Trophoblast cell (in vitro differentiated cells and primary cell): Measurements from ENCODE around the gene HDAC7.

ENCODE experiments used
- DNase-seq, 2 donors: peaks; one replicate each; pipeline ENCODE4 v3.0.0-alpha.2; 2016
- H2AFZ ChIP-seq: 2 replicates; pipeline ENCODE4 v1.6.1; 2013; ENCODE audit warnings: low read length, moderate library complexity, mild to moderate bottlenecking; ENCODE audit not compliant: insufficient read depth, poor library complexity
- H2AK5ac ChIP-seq: 2 replicates; pipeline ENCODE4 v1.6.1; 2013; ENCODE audit warnings: mild to moderate bottlenecking, low read length
- H2BK120ac ChIP-seq: 2 replicates; pipeline ENCODE4 v1.6.1; 2013; ENCODE audit warnings: low read length, mild to moderate bottlenecking, moderate library complexity; ENCODE audit not compliant: insufficient read depth, poor library complexity
- H2BK12ac ChIP-seq: 2 replicates; pipeline ENCODE4 v1.6.1; 2013; ENCODE audit warnings: mild to moderate bottlenecking, low read length, moderate library complexity
- H2BK5ac ChIP-seq: 2 replicates; pipeline ENCODE4 v1.6.1; 2013; ENCODE audit warnings: low read length, low read depth, moderate library complexity, mild to moderate bottlenecking; ENCODE audit not compliant: poor library complexity
- H3K14ac ChIP-seq: 2 replicates; pipeline ENCODE4 v1.6.1; 2013; ENCODE audit warnings: mild to moderate bottlenecking, low read length
- H3K18ac ChIP-seq: 2 replicates; pipeline ENCODE4 v1.6.1; 2013; ENCODE audit warnings: mild to moderate bottlenecking, low read length
- H3K23ac ChIP-seq: 2 replicates; pipeline ENCODE4 v1.6.1; 2013; ENCODE audit warnings: low read length
- H3K27ac ChIP-seq: 2 replicates; pipeline ENCODE4 v1.5.1; 2013; ENCODE audit warnings: low read depth, mild to moderate bottlenecking, inconsistent platforms, low read length, moderate library complexity
- H3K27me3 ChIP-seq: 2 replicates; pipeline ENCODE4 v1.6.1; 2013; ENCODE audit warnings: inconsistent platforms, mild to moderate bottlenecking, low read length, moderate library complexity; ENCODE audit not compliant: insufficient read depth
- H3K36me3 ChIP-seq, 2 experiments: 1 replicate in 1 of 2; 2 replicates in 1 of 2; pipeline ENCODE4 v1.6.1; 2013; ENCODE audit warnings: low read length in 2 of 2, mild to moderate bottlenecking in 2 of 2, moderate library complexity in 1 of 2; ENCODE audit not compliant: insufficient read depth in 2 of 2, control insufficient read depth in 1 of 2
- H3K4ac ChIP-seq: 2 replicates; pipeline ENCODE4 v1.6.1; 2013; ENCODE audit warnings: low read depth, mild to moderate bottlenecking, low read length, moderate library complexity
- H3K4me1 ChIP-seq, 2 experiments: 1 replicate in 1 of 2; 2 replicates in 1 of 2; pipeline ENCODE4 v1.6.1; 2013; ENCODE audit warnings: low read length in 2 of 2, mild to moderate bottlenecking in 2 of 2, moderate library complexity in 1 of 2; ENCODE audit not compliant: insufficient read depth in 2 of 2, control insufficient read depth in 1 of 2
- H3K4me2 ChIP-seq: 2 replicates; pipeline ENCODE4 v1.6.1; 2013; ENCODE audit warnings: inconsistent platforms, mild to moderate bottlenecking, low read length, moderate library complexity
- H3K4me3 ChIP-seq: 2 replicates; pipeline ENCODE4 v1.5.1; 2013; ENCODE audit warnings: mild to moderate bottlenecking, low read depth, low read length, inconsistent platforms
- H3K79me1 ChIP-seq: one replicate; pipeline ENCODE4 v1.6.1; 2013; ENCODE audit warnings: low read length
- H3K79me2 ChIP-seq: 2 replicates; pipeline ENCODE4 v1.6.1; 2013; ENCODE audit warnings: low read length, mild to moderate bottlenecking; ENCODE audit not compliant: control insufficient read depth, insufficient read depth, poor library complexity
- H3K9ac ChIP-seq: 2 replicates; pipeline ENCODE4 v1.6.1; 2013; ENCODE audit warnings: mild to moderate bottlenecking, low read length
- H3K9me3 ChIP-seq: 2 replicates; pipeline ENCODE4 v1.6.1; 2013; ENCODE audit warnings: low read depth, mild to moderate bottlenecking, control low read depth, inconsistent platforms, low read length; ENCODE audit not compliant: insufficient read depth
- H4K12ac ChIP-seq: 2 replicates; pipeline ENCODE4 v1.6.1; 2013; ENCODE audit warnings: low read depth, mild to moderate bottlenecking, low read length, moderate library complexity
- H4K8ac ChIP-seq: 2 replicates; pipeline ENCODE4 v1.6.1; 2013; ENCODE audit warnings: low read depth, mild to moderate bottlenecking, low read length, moderate library complexity
- H4K91ac ChIP-seq: one replicate; pipeline ENCODE4 v1.6.1; 2013; ENCODE audit warnings: low read depth, mild to moderate bottlenecking, low read length, moderate library complexity
- WGBS: extraction: QIAGEN DNeasy Blood & Tissue Kit; methylation state at CpG from one replicate; pipeline ENCODE4 v1.1.7; 2013; ENCODE audit warnings: missing lambda C conversion rate; ENCODE audit not compliant: insufficient read length, insufficient coverage; ENCODE audit errors: extremely low coverage; 5-methylcytosine and 5-hydroxymethylcytosine counted together

Gene HDAC7

DNA sequence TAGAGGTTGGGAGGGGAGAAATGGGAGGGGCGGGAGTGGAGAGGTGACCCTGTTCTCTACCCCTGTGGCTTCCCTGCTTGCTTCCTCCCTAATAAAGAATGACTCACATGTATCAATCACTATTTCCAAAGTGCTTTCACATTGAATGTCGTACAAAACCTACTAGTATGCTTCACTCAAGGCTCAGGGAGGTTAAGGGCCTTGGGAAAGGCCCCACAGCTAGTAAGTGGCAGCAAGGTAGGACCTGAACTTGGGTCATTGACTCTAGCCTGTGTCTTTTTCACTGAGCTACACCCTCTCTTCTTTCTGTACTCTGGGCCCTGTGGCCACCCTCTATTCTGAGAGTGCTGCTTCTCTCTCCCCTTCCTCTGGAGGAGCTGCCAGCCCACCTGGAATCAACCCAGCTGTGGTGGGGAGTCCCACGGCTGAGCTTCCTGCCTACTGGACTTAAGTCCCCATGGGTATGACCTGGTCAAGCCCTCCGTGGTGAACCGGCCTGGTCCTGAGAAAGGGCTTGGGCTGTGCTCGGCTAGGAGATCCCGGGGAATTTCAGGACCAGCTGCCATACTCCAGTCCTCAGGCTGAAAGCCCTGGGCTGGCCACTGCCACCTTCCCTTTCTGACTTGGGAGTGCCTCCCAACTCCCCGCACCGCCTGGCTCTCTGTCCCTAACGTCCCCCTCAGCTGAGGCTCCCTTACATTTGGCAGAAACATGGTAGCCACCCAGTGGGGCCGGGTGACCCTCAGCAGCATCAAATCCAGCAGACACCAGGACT, 33.6 kb downstream of the HDAC7 start:
- Histone ChIP-seq H2BK120ac (no peak overlapping the region), H4K91ac (no peak overlapping the region), H3K9me3 (no peaks in the 10 kb centered on the region), H2BK5ac (no peak overlapping the region), H3K4me2 (no peak overlapping the region), H3K27me3 (no peaks in the 10 kb centered on the region), H3K9ac (no peak overlapping the region), H3K27ac (no peak overlapping the region), H3K79me2 (no peaks in the 10 kb centered on the region), H3K4ac (no peak overlapping the region), H2AFZ (no peak overlapping the region), H3K4me1 (no peaks in the 10 kb centered on the region), H3K4me3 (no peak overlapping the region), H3K79me1 (no peaks in the 10 kb centered on the region), H2BK12ac (no peak overlapping the region), H3K14ac (no peak overlapping the region), H4K8ac (no peak overlapping the region), H2AK5ac (no peak overlapping the region), H4K12ac (no peak overlapping the region), H3K23ac (no peak overlapping the region), H3K18ac (no peak overlapping the region), H3K36me3 (peaks cover 88 to 94% of the 10 kb centered on the region in 2 experiments)
- DNase-seq, result no peak
- no CpG with 5 or more reads among the region's 11 CpGs for WGBS

DNA sequence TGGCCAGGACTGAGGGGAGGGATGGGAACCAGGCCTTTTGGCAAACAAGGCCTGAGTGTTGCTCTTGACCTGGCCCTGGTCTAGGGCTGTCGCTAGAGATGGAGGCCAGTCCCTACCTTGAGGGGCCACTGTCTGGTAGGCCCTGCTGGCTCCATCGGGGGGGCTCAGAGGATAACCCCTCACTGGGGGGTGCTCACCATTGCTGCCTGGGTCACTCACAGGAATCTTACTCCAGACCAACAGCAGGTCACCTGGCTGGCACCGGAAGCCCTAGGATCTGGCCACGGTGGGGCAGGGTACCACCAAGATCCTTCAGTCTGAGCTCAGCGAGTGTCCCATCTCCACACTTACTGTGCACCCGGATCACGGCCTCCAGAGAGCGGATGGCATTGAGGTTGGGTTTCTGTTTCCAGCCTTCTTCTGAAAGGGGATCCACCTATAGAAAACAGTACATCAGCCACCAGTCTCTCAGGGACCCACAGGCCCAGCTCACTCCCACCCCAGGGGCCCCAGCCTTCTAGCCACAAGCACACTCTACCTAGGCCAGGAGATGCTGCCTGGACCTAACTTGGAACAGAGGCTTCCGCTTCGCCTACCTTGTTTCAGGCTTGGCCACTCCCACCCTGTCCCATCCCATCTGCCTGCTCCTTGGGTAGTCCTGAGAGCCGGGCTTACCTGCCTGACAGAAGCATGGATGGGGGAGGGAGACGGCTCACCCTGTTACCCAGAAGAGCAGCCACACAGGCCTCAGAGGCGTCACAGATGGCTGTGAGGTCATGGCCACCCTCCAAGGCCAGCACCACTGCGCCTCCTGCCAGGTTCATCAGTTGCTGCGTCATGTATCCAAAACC, 34.4 kb downstream of the HDAC7 start:
- Histone ChIP-seq H3K79me1 (no peaks in the 10 kb centered on the region), H4K12ac (no peak overlapping the region), H3K4me2 (no peak overlapping the region), H3K27ac (no peak overlapping the region), H3K18ac (no peak overlapping the region), H3K23ac (no peak overlapping the region), H3K4ac (no peak overlapping the region), H2BK12ac (no peak overlapping the region), H3K14ac (no peak overlapping the region), H4K8ac (no peak overlapping the region), H2AFZ (no peak overlapping the region), H3K4me1 (no peaks in the 10 kb centered on the region), H4K91ac (no peak overlapping the region), H2BK120ac (no peak overlapping the region), H3K9ac (no peak overlapping the region), H2AK5ac (no peak overlapping the region), H3K9me3 (no peaks in the 10 kb centered on the region), H2BK5ac (no peak overlapping the region), H3K27me3 (no peaks in the 10 kb centered on the region), H3K79me2 (no peaks in the 10 kb centered on the region), H3K4me3 (no peak overlapping the region), H3K36me3 (peaks cover 80 to 86% of the 10 kb centered on the region in 2 experiments)
- no peak for DNase-seq
- WGBS, result no CpG with 5 or more reads among the region's 15 CpGs

DNA sequence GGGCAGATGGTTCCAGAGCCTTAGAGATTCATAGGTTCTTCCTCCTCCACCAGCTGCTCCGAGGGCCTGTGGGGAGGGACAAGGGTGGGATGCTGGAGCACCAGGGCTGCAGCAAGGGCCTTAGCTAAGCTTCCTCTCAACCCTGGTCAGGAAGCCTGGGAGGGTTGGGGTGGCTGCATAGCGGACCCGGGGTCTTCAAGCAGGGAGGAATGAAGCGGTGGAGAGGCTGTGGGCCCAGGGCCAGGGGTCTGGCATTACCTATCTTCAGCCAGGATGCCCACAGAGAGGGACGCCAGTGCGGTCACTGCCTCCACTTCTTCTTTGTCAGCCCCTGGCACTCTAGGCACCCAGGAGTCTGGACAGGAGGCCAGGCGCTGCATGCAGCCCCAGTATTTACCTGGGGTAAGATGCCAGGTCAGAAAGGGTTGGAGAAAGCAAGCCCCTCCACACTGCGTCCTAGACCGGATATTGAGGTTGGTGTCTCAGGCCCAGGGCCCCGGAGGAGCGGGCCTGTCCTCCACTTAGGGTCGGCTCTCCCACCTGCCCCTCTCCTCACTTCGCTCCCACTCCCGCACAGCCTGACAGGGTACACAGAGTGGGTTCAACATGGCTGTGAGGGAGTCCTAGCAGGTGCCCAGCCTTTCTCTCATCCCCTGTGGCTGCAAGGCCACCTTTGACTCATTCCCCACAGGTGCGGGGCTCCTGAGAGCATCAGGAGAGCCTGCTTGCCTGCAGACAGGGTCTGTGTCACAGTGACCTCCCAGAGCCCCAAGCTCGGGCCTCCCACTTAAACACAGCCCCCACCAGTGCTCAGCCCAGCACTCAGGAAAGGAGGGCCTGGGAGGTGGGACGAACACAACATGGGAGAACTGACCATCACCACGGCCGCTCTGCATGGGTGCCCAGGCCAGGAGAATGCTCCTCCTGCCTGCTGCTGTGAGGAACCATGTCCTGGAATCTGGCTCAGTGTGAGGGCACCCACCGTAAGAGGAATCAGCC, 35.6 kb downstream of the HDAC7 start:
- Histone ChIP-seq H3K4me2 (no peak overlapping the region), H3K9ac (no peak overlapping the region), H3K14ac (no peak overlapping the region), H3K23ac (no peak overlapping the region), H3K4me1 (no peaks in the 10 kb centered on the region), H3K4ac (no peak overlapping the region), H3K4me3 (no peak overlapping the region), H3K18ac (no peak overlapping the region), H3K79me2 (no peaks in the 10 kb centered on the region), H4K12ac (no peak overlapping the region), H3K27me3 (no peaks in the 10 kb centered on the region), H2BK120ac (no peak overlapping the region), H2AFZ (no peak overlapping the region), H2AK5ac (no peak overlapping the region), H4K8ac (no peak overlapping the region), H2BK5ac (no peak overlapping the region), H3K79me1 (no peaks in the 10 kb centered on the region), H3K9me3 (no peaks in the 10 kb centered on the region), H2BK12ac (no peak overlapping the region), H4K91ac (no peak overlapping the region), H3K36me3 (peaks cover 69 to 75% of the 10 kb centered on the region in 2 experiments), H3K27ac (no peak overlapping the region)
- WGBS, result no CpG with 5 or more reads among the region's 20 CpGs
- DNase-seq, result no peak
